GM21529 (cell line): Measurements from ENCODE around the gene KCNC2.

Experiments used
- ATAC-seq: cut with Tn5 transposase; IDR thresholded peaks from one replicate; pipeline ENCODE4 v1.9.1; 2021; ENCODE audit not compliant: unreplicated experiment

Gene KCNC2

GRCh38 chr12:75162845-75163244 lies 46.8 kb downstream of the KCNC2 start:
- no peak for ATAC-seq

- no peak for ATAC-seq
Measured at GRCh38 chr12:75161488-75161887, 48.2 kb downstream of the KCNC2 start.

- ATAC-seq: no peak
Measured at GRCh38 chr12:75157385-75157784, 52.3 kb downstream of the KCNC2 start.

GRCh38 chr12:75155962-75156361 lies 53.7 kb downstream of the KCNC2 start:
- ATAC-seq: no peak

GRCh38 chr12:75154388-75154787 lies 55.3 kb downstream of the KCNC2 start:
- ATAC-seq: no peak

- ATAC-seq: no peak
Measured at GRCh38 chr12:75139196-75139595, 70.4 kb downstream of the KCNC2 start.

- ATAC-seq: no peak
Measured at GRCh38 chr12:75137896-75138295, 71.7 kb downstream of the KCNC2 start.

GRCh38 chr12:75135026-75135425 lies 74.6 kb downstream of the KCNC2 start:
- ATAC-seq: no peak

GRCh38 chr12:75130811-75131210 lies 78.8 kb downstream of the KCNC2 start:
- ATAC-seq: no peak

- no peak for ATAC-seq
Measured at GRCh38 chr12:75129275-75129674, 80.4 kb downstream of the KCNC2 start.

- no peak for ATAC-seq
Measured at GRCh38 chr12:75121036-75121705, 88.5 kb downstream of the KCNC2 start.

- no peak for ATAC-seq
Measured at GRCh38 chr12:75120311-75120711, 89.3 kb downstream of the KCNC2 start.

GRCh38 chr12:75116646-75117198 lies 92.9 kb downstream of the KCNC2 start:
- no peak for ATAC-seq

- ATAC-seq: no peak
Measured at GRCh38 chr12:75115748-75116147, 93.9 kb downstream of the KCNC2 start.

- ATAC-seq: no peak
Measured at GRCh38 chr12:75103822-75104221, 105.8 kb downstream of the KCNC2 start.

GRCh38 chr12:75101781-75102180 lies 107.9 kb downstream of the KCNC2 start:
- ATAC-seq: no peak

- ATAC-seq: no peak
Measured at GRCh38 chr12:75099210-75099609, 110.4 kb downstream of the KCNC2 start.

- ATAC-seq: no peak
Measured at GRCh38 chr12:75097003-75097402, 112.6 kb downstream of the KCNC2 start.

GRCh38 chr12:75087654-75088053 lies 122.0 kb downstream of the KCNC2 start:
- ATAC-seq: no peak

- no peak for ATAC-seq
Measured at GRCh38 chr12:75086091-75087038, 123.3 kb downstream of the KCNC2 start.

GRCh38 chr12:75081305-75081704 lies 128.3 kb downstream of the KCNC2 start:
- no peak for ATAC-seq

GRCh38 chr12:75080582-75080981 lies 129.1 kb downstream of the KCNC2 start:
- ATAC-seq: no peak
